Sigmoid colon (tissue), 7 donors: ENCODE measurements around the gene GJA1. TPM values are rescaled to one million over a fixed set of nuclear protein-coding genes. Genes with fewer than 3 reads are reported as not detected.

Source experiments
- DNase-seq: peaks from one replicate; pipeline ENCODE4 v3.0.0-alpha.2; 2019
- H3K27ac ChIP-seq, 4 donors: fragments of 200-600 bp; sonication (generic); one replicate each; pipeline ENCODE4 v1.5.1; 2016 to 2019; ENCODE audit warnings: mild to moderate bottlenecking in 1 of 4
- H3K27me3 ChIP-seq, 3 donors: fragments of 200-600 bp; sonication (generic); one replicate each; pipeline ENCODE4 v1.5.1; 2019; ENCODE audit warnings: mild to moderate bottlenecking in 1 of 3
- H3K36me3 ChIP-seq, 4 donors: fragments of 200-600 bp; sonication (generic); one replicate each; pipeline ENCODE4 v1.5.1; 2016 to 2019
- H3K4me1 ChIP-seq, 4 donors: fragments of 200-600 bp; sonication (generic); one replicate each; pipeline ENCODE4 v1.5.1; 2017 to 2019
- H3K4me3 ChIP-seq, 4 donors: fragments of 200-600 bp; sonication (generic); one replicate each; pipeline ENCODE4 v1.5.1; 2017 to 2019; ENCODE audit warnings: mild to moderate bottlenecking in 2 of 4, moderate library complexity in 1 of 4
- H3K9me3 ChIP-seq, 4 donors: fragments of 200-600 bp in 3 of 4; sonication (generic) in 3 of 4; one replicate each; pipeline versions ENCODE4 v1.5.1 to v1.6.1; 2013 to 2019
- CTCF ChIP-seq, 4 experiments: fragments of 450-650 bp in 3 of 4; fragments of 200-600 bp in 1 of 4; IDR thresholded peaks; one replicate each; pipeline ENCODE4 v1.5.1; 2016 to 2019; ENCODE audit warnings: antibody characterized with exemption in 4 of 4, mild to moderate bottlenecking in 3 of 4, moderate library complexity in 2 of 4
- EP300 ChIP-seq, 4 donors: sonication (generic); formaldehyde crosslinking; IDR thresholded peaks; one replicate each; pipeline ENCODE4 v1.6.1; 2017; ENCODE audit warnings: antibody characterized with exemption in 4 of 4
- POLR2A ChIP-seq, 2 donors: fragments of 450-650 bp; IDR thresholded peaks; one replicate each; pipeline ENCODE4 v1.6.1; 2016; ENCODE audit warnings: antibody characterized with exemption in 2 of 2, mild to moderate bottlenecking in 2 of 2, moderate library complexity in 2 of 2
- POLR2AphosphoS5 ChIP-seq, 4 donors: sonication (generic); formaldehyde crosslinking; IDR thresholded peaks; one replicate each; pipeline ENCODE4 v1.6.1; 2017; ENCODE audit warnings: antibody characterized with exemption in 4 of 4
- WGBS, 2 donors: extraction: QIAGEN DNeasy Blood & Tissue Kit; methylation state at CpG; one replicate each; pipeline ENCODE4 v1.1.7; 2013; 5-methylcytosine and 5-hydroxymethylcytosine counted together
- intact Hi-C: fragments of 100-400 bp; cut with DNase I; formaldehyde crosslinking; loops from one replicate; pipeline ENCODE4 v1.15.1; 2023
- polyA plus RNA-seq, 3 donors: library from polyadenylated mRNA; stranded (reverse); fragments of 200-250 nt; gene quantifications; one replicate each; pipeline ENCODE4 v1.2.3, GENCODE V29; 2013
- total RNA-seq, 4 donors: library from RNA; depleted of rRNA; stranded (reverse); fragments of >200 nt; gene quantifications; one replicate each; pipeline ENCODE4 v1.1.0, GENCODE V29; 2016
- donor health status: healthy with polysubstance abuse.
- donor health status: Bipolar disorder and iron deficiency.
- donor health status: healthy.

GJA1 gene
- total and polyA plus RNA-seq, 7 donors, result 3.0 to 24.0 (median 15.0) TPM

- 92 to 95% methylated on average over 11 of the region's 11 CpGs for WGBS, 2 donors
- no peaks in the 10 kb centered on the region for H3K9me3 ChIP-seq
- H3K4me3 ChIP-seq, result no peak overlapping the region
- intact Hi-C loops, result no loop called here
- no peaks in the 10 kb centered on the region for H3K4me1 ChIP-seq
- no peak for TF ChIP-seq POLR2AphosphoS5 (IDR thresholded peaks at IDR 0.05)
- TF ChIP-seq CTCF (IDR thresholded peaks at IDR 0.05), result no peak
- TF ChIP-seq POLR2A (IDR thresholded peaks at IDR 0.05), result no peak
- no peak for TF ChIP-seq EP300 (IDR thresholded peaks at IDR 0.05)
- no peak overlapping the region for H3K27ac ChIP-seq
- H3K36me3 ChIP-seq, result peaks cover 0 to 4% (median 0%) of the 10 kb centered on the region in 4 donors
- DNase-seq, result no peak
- no peaks in the 10 kb centered on the region for H3K27me3 ChIP-seq
Observed at GRCh38 chr6:121450242-121450641, 14.8 kb downstream of the GJA1 start.

- Histone ChIP-seq H3K36me3 (peaks cover 0 to 4% (median 0%) of the 10 kb centered on the region in 4 donors), H3K27ac (no peak overlapping the region), H3K9me3 (no peaks in the 10 kb centered on the region), H3K4me1 (no peaks in the 10 kb centered on the region), H3K4me3 (no peak overlapping the region), H3K27me3 (no peaks in the 10 kb centered on the region)
- intact Hi-C loops, result no loop called here
- TF ChIP-seq CTCF (IDR thresholded peaks at IDR 0.05) (no peak), POLR2A (IDR thresholded peaks at IDR 0.05) (no peak), EP300 (IDR thresholded peaks at IDR 0.05) (no peak), POLR2AphosphoS5 (IDR thresholded peaks at IDR 0.05) (no peak)
- DNase-seq, result no peak
Observed at GRCh38 chr6:121451250-121451649, 15.8 kb downstream of the GJA1 start.

- Histone ChIP-seq H3K4me1 (no peaks in the 10 kb centered on the region), H3K27ac (no peak overlapping the region), H3K36me3 (no peaks in the 10 kb centered on the region), H3K9me3 (no peaks in the 10 kb centered on the region), H3K4me3 (no peak overlapping the region), H3K27me3 (no peaks in the 10 kb centered on the region)
- 85 to 88% methylated on average over 5 of the region's 5 CpGs for WGBS, 2 donors
- no peak for DNase-seq
- TF ChIP-seq EP300 (IDR thresholded peaks at IDR 0.05), result no peak
- TF ChIP-seq POLR2AphosphoS5 (IDR thresholded peaks at IDR 0.05), result no peak
- no peak for TF ChIP-seq POLR2A (IDR thresholded peaks at IDR 0.05)
- TF ChIP-seq CTCF (IDR thresholded peaks at IDR 0.05), result no peak
- intact Hi-C loops, result no loop called here
Observed at GRCh38 chr6:121453191-121453590, 17.7 kb downstream of the GJA1 start.

GRCh38 chr6:121460170-121460569, 24.7 kb downstream of the GJA1 start:
- 85 to 86% methylated on average over 2 of the region's 2 CpGs for WGBS, 2 donors

More at GRCh38 chr6:121460170-121460569, 24.7 kb downstream of the GJA1 start:
- no peak for DNase-seq
- TF ChIP-seq CTCF (IDR thresholded peaks at IDR 0.05) (no peak), EP300 (IDR thresholded peaks at IDR 0.05) (no peak)
- Histone ChIP-seq H3K36me3 (no peaks in the 10 kb centered on the region), H3K9me3 (no peaks in the 10 kb centered on the region), H3K27me3 (no peaks in the 10 kb centered on the region), H3K27ac (no peak overlapping the region), H3K4me1 (no peaks in the 10 kb centered on the region), H3K4me3 (no peak overlapping the region)
- intact Hi-C loops, result no loop called here
